Fibroblast of peridontal ligament (primary cell): ENCODE measurements around the gene DENND5A.
"Not testable (repeated sequence)": the region's sequence is repeated elsewhere in the genome, so short reads cannot be mapped to it uniquely, and the experiment has no call there.

Source experiments
- DNase-seq: peaks from one replicate; pipeline ENCODE4 v3.0.0-alpha.2; 2010; ENCODE audit errors: extremely low read depth

Gene DENND5A

DNA sequence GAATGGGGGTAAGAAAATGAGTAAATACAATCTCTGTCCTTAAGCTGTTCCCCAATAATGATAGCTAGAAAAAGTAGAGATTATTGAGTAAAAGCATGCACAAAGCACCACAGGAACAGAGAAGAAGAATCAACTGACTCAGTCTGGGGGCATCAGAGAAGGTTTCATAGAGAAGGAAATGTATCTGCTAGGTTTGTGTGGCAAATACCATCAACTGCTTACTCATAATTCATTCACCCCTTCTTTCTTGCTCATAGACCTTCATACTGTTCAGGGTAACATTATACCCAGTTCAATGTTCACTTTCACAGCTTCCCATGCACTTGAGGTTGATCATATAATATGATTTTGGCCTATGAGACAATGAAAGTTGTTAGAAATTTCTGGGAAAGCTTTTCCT lies 88.6 kb downstream of the DENND5A start:
- no peak for DNase-seq

DNA sequence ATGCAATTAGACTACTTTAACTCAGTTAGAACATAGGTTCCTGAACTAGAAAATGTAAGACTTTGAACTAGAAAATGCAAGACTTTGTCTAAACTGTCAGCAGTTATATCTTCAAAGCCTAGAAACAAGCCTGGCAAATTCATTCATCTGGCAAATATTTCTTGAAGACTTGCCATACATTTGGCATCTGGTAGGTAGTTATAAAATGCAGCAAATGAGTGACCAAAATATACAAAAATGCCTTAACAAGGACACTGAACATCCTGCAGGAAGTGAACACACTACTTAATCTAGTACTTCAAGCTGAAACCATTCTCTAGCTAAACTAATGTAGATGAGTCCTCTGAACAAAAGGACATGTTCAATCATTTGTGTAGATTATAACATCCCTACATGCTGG lies 89.0 kb downstream of the DENND5A start:
- no peak for DNase-seq

DNA sequence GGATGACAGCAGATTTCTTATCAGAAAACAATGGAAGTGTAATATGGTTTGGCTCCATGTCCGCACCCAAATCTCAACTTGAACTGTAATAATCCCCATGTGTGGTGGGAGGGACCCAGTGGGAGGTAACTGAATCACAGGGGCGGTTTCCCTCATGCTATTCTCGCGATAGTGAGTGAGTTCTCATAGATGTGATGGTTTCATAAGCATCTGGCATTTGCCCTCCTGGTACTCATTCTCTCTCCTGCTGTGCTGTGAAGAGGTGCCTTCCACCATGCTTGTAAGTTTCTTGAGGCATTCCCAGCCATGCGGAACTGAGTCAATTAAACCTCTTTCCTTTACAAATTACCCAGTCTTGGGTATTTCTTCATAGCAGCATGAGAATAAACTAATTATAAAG lies 92.8 kb downstream of the DENND5A start:
- DNase-seq: no peak

DNA sequence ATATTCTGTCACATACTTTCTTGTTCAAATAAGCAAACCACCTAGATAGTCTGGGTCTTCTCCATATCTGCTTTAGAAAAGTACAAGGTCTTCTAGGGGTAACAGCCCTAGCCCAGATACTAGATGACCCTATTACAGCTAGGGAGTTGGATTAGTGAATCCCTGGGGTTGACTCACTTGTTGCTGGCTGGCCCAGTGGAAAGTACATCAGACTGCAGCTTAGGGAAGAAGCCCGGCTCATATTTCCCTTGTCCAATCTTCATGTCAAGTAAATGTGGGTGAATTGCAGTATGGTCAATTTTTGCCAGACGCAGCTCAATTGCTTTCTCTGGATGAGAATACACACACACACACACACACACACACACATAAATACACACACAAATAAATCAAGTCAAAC lies 94.7 kb downstream of the DENND5A start:
- DNase-seq: peak; percentile 80

DNA sequence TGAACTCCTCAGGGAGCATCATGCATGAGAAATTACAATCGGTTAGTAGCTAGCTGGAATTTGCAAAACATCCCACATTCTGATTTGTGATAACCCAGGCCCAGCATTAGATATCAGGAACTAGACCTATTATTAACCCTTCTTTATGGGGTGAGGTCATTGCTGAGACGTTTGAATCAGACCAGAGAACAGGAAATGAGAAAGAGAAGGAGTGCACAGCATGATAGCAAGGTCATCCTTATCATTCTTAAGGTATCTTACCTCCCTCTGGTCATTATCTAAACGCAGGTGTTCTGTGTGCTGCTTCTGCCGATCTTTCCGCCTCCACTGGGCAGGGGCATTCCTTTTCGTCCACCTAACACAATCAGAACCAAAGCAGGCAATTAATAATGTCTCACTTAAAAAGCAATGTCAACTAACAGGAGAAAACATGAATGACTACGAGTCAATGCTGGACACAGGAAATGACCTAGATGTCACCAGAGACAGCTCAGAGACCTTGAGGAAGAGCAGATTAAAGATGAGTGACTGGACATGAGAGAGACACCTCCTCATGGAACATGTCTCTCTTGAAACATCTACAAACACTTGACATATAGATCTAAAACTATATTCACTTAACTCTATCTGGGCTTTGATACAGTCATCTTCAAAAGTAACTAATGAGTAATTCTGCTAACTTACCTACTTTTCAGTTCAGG lies 95.4 kb downstream of the DENND5A start:
- DNase-seq: no peak

DNA sequence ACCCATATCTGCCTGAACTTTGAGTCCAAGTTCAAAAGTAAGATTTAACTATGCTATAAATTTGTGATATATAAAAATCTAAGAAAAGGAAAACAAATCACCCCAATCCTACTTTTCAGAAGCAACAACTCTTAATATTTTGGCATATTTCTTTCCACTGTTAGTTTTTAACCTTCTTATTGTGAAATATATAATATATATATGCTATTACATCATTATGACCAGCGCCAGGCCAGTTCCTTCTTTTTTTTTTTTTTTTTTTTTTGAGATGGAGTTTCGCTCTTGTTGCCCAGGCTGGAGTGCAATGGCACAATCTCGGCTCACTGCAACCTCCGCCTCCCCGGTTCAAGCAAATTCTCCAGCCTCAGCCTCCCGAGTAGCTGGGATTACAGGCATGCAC lies 103.2 kb downstream of the DENND5A start:
- DNase-seq: not testable (repeated sequence)

DNA sequence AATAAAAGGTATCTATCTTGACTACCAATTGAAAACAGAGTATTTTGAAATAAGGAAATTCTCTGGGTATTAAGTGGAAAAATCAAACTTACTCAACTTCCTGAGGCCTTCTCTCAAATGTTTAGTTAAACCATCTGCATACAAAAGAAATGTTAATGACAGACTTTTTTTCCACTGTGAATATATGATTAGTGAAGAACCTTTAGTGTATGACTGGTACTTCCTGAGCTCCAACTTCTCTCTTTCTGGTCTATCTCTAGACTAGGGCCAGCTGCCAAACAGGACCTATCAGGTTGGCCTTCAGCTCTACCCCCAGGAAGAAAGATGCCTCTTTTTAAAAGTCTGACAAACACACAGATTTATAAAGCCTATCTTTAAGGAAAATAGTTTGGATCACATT lies 105.0 kb downstream of the DENND5A start:
- DNase-seq: no peak

DNA sequence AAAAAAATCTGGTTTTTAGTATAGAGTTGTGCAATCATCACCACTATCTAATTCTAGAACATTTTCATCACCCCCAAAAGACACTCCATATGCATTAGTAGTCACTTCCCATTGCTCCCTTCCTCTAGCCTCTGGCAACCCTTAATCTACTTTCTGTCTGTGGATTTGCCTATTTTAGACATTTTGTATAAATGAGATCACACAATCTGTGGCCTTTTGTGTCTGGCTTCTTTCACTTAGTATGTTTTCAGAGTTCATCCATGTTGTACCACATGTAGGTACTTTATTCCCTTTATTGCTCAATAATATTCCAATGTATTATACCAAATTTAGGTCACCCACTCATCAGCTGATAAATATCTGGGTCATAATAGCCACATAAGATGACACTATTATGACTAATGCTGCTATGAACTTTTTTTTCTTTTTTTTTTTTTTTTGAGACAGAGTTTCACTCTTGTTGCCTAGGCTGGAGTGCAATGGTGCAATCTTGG lies 106.2 kb downstream of the DENND5A start:
- no peak for DNase-seq

DNA sequence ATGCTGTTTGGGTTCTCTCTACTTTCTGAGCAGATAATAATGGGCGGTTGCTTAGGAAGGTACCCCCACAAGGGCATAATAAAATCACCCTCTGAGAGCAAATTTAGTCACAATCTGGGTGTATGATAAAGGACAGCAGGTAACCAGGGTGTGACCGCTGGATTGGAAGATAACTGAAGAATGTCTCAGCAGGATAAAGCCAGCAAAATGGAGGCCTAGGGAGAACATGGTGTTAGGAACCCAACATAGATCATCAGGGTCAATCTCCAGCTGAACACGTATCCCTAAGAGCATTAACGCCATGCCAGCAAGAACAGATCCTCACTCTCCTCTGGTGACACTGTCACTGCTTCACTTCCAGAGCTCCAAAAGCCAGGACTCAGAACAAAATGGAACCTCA lies 109.2 kb downstream of the DENND5A start:
- no peak for DNase-seq

DNA sequence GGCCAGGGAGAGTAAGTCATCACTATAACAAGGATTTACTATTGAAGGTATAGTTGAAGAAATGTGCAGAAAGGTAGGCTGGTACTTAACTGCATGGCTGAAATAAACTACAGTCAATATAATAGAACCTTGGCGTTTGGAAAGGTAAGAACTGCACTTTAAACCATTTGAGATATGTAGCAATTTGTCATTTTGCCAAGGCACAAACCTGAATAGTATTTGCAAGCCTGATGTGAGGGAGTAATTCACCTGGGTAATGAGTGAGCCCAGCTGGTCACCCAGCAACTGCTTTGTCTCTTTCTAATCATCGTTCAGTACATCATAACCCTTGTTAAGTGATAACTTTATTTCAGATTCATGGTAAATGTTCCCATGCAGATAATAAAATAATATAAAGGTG lies 111.5 kb downstream of the DENND5A start:
- DNase-seq: no peak

DNA sequence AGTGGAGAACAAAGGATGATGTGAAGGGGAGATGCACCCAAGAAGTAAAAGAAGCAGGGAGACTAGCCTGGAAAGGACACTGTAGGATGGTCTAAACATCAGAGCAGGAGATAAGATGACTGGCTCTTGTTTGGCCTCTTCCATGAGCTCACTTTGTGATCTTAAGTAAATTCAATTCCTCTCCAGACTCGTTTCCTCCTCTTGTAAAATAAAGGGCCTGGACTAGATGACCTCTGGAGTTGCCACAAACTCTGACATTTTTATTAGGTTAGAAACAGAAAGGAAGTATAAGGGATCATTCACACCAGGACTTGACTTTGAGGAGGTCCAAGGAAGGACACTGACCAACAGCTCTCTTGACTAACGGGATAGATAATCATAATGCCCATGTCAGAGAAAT lies 113.5 kb downstream of the DENND5A start:
- DNase-seq: no peak

DNA sequence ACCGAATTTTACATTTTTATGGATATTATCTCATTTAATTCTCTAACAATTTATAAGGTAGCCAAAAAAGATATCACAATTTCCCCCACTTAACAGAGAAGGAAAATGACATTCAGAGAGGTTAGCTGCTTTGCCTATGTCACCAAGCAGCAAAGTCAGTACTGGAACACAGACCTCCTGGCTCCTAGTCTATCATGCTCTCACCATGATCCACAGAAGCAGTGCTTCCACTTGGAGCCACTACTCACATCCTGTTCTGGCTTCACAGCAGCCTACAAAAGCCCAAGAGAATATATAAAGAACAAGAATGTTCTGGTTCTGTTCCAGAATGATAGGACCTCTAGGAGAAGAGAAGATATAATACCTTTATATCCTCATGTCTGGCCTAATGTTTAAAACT lies 114.2 kb downstream of the DENND5A start:
- no peak for DNase-seq

DNA sequence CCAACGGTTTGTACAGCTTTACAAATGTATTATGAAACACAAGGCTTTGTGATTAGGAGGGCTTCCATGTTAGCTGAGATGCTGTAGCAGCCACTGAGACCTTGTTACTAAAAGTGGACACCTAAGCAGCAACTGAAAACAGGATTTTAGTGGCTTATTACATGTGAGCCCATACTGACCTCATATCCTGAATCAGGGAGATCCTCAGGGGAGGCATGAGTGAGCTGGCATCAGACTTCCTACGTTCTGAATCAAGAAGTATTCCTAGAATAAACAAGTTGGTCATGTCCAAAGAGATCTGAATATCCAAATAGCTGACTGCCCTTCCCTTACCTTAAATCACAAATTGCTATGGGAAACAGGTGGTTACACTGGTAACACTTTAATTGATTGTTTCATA lies 114.6 kb downstream of the DENND5A start:
- peak; percentile 94 for DNase-seq

DNA sequence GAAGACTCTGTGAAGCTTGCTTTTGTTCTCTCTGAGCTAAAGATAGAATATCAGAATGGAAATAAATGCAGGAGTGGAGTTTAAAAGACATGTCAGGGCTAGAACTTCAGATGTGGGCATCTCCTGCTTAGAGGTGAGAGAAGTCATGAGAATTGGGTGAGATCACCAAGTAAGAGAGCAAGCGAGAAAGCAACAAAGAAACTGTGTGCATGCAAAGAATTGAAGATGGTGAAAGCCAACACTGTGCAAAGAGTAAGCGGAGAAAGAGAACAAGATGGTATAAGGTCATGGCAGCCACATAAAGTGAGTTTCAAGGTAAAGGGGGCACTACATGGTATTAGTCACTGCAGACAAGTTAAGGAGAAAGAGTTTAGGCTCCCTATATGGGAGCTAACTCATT lies 116.4 kb downstream of the DENND5A start:
- DNase-seq: no peak

DNA sequence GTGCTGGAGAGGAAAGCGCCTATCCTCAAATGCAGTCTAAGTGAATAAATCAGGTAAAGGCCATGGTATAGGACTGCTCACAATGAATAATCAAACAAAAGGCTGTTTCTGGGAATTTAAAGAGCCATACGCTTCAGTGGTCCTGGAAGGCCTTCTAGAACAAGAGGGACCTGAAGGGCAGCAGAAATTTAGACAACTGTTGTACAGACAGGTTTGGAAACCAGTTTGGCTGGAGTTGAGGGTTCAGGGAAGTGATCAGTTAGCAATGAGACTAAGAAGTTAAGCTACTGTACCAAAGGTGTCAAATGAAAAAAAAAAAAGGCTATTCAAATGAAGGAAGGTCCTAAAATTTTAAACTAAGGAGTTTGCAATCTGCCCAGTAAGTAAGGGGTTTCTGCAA lies 117.1 kb downstream of the DENND5A start:
- no peak for DNase-seq

DNA sequence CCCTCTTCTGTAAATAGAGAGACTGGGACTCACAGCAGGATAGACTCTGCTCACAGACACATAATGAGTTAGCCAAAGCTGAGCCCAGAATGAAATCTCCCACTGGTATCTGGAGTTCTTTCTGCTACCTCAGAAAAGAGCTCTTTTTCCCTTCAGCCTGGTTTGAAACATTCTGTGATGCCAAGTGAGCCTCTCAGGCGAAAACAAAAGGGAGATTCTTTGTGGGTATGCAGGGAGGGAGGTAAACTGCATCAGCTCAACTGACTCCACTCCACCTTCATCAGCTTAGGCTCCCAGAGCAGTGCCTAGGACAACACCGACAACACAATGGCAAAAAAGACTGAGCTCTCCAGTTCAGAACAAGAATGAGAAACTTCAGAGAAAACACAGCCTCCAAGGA lies 118.7 kb downstream of the DENND5A start:
- DNase-seq: no peak

DNA sequence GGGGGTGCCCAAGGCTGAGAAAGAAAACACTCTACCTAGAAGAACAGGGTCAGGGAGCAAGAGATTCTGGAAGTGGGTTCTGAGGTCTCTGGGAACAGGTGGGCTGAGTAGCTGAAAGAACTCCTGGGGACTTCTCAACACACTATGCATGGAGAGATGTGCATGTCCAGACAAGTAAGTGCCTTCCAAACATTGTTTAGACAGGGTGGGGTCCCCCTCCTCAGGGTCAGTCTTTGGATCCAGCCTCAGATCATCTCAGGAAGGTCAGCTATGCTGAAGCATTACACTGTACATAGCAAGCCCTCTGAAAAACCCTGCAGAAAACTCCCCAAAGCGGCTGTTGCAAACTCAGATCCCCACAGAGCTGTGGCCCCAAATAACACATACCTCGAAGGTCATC lies 119.9 kb downstream of the DENND5A start:
- no peak for DNase-seq

DNA sequence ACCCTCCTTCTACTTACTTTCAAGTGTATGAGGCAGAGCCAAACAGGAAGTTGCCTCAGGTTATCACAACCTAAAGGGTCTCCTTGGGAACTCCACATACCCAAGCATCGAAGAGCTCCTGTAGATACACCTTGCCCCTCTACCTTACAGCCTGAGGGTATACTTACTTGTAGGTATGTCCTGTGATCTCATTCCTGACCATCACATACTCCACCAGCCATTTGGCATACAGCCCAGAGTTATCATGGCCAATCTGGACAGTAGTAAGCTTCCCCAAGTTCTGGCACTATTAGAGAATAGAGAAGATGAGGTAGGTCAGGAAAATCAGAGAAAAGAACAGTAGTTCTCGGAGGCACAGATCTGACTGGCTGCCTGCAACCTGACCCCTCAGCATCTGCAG lies 120.3 kb downstream of the DENND5A start:
- no peak for DNase-seq

DNA sequence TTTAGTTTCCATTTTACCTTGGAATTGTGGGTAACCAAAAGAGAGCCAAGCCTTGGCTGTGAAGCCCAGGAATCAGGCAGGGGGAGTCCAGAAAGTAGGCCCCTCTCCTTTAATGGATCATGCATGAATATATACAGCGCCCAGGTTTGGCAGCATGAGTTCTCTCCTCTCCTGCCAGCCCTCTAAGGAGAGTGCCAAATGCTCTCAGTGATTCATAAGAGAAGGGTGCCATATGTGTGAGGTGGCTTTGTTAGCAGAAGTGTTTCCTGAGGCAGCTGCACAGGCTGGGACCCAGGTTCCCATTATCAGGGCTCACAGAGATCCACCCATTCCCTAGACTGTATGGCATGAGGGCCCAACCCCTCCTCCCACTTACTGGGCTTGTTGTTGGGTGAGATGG lies 121.4 kb downstream of the DENND5A start:
- no peak for DNase-seq

DNA sequence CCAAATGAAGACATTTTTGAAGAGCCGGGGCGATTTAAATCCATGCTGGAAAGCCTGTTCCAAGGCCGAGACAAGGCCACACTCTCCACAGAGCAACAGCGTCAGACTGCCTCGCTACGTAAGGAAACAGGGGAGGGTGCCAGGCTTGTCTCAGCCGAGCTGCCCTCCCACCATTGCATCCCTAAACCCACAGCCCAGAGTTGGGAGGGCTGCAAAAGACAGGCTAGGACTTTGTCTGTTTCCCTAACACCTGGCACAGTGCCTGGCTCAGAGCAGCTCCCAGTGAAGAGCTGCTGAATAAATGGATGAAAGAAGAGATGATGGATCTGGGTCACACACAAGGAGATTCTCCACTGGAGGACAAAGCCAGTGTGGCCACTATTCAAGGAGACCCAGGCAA lies 122.4 kb downstream of the DENND5A start:
- DNase-seq: no peak

DNA sequence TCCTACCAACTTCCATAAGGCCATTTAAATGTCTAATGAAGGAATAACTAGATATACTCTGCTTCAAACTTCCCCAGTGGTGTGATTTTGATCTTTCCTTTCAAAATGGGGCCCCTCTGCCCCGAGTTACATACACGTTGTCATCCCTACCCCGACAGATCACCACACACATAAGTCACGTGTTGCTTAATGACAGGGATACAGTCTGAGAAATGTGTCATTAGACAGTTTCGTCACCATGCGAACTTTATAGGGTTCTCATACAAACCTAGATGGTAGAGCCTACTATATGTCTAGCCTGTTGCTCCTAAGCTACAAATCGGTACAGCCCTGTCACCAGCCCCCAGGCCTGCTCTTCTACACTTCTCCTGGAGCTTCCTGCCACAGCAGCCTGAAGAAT lies 124.0 kb downstream of the DENND5A start:
- DNase-seq: no peak

DNA sequence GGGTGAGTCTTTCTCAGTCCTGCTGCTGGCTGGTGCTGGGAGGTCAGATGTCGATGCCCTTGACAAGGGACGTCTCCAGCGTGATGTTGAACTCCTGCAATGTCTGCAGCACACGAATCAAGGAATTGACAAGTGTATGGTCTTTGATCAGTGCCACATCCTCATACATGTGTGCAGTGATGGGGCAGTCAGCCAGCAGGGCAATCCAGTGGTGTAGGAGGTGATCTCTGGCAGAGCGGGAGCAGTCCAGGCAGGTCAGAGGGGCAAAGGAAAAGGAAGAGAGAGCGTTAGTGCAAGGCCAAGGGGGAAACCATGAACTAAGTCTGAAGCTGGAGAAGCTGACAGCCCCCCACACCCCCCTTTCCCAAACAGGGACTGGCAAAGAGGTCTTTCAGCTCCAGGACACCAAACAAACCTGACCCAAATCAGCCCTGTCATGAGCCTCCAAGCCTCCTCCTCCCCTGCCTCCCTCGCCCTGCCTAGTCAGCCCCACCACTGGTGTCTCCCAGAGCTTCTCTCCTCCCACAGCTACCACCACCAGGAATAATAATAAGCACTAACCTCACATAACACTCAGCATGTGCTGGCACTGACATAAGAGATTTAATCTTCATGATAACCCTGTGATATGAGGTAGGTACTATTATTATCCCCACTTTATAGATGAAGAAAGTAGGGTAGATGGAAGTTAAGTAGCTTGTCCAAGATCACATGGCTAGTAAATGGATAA lies 125.4 kb downstream of the DENND5A start:
- DNase-seq: no peak
